ENCODE data around the gene TMUB2. TPM values are rescaled to one million over a fixed set of nuclear protein-coding genes. Genes with fewer than 3 reads are reported as not detected.

The TMUB2 gene
- total RNA-seq, 2 donors from 2014 or later, result 20.4 to 42.8 TPM

DNA sequence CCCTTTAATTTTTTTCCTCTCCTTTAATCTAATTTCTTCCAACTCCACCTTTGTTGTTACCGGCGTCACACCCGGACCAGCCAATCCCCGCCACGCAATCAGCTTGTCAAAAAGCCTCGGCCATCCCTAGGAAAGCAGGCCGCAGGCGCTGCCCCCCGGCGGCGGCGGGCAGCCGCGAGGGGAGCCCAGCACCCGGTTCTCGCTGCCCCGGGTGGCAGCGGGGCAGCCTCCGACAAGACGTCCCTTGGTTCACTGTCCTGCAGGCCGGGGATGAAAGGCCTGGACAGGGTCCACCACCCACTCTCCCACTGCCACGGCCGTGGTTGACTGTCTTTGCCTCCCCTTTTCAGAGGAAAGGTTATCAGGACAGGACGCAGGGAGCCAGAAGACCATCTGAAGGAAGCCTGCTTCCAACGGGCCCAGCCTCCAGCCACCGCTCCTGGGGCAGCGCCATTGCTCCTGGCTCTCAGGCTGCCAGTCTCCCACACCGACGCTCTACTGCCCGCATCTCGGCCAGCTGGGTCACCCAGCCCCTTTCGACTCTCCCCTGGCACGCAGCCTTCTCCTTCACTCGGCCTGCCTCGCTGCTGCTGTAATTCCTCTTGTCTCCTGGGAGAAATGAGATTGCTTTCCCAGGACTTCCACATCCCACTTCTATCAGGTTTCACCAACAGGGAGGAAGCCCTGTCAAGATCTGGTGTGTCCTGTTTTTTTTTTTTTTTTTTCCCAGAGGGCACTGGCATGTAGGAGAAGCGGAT lies 35.5 kb downstream of the TMUB2 start:
- Histone ChIP-seq H3K36me3 (no peaks in the 10 kb centered on the region), H3K4me3 (peak overlapping the region; percentile 89), H3K27ac (peak overlapping the region; percentile 95 to 96), H3K9me3 (no peaks in the 10 kb centered on the region), H3K4me1 (ENCODE audit: control insufficient read depth in 1 of 2, low read depth in 2 of 2) (peaks cover 24 to 35% of the 10 kb centered on the region in 2 donors), H3K27me3 (replicated peaks; ENCODE audit: insufficient read depth) (no peaks in the 10 kb centered on the region)
- no peak for ATAC-seq (ENCODE audit: insufficient number of reproducible peaks, low FRiP score, low read depth)
- no peak for DNase-seq (ENCODE audit: low spot score)
- TF ChIP-seq, protein P1, sequence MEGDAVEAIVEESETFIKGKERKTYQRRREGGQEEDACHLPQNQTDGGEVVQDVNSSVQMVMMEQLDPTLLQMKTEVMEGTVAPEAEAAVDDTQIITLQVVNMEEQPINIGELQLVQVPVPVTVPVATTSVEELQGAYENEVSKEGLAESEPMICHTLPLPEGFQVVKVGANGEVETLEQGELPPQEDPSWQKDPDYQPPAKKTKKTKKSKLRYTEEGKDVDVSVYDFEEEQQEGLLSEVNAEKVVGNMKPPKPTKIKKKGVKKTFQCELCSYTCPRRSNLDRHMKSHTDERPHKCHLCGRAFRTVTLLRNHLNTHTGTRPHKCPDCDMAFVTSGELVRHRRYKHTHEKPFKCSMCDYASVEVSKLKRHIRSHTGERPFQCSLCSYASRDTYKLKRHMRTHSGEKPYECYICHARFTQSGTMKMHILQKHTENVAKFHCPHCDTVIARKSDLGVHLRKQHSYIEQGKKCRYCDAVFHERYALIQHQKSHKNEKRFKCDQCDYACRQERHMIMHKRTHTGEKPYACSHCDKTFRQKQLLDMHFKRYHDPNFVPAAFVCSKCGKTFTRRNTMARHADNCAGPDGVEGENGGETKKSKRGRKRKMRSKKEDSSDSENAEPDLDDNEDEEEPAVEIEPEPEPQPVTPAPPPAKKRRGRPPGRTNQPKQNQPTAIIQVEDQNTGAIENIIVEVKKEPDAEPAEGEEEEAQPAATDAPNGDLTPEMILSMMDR (IDR thresholded peaks at IDR 0.05), result peak; percentile 7

DNA sequence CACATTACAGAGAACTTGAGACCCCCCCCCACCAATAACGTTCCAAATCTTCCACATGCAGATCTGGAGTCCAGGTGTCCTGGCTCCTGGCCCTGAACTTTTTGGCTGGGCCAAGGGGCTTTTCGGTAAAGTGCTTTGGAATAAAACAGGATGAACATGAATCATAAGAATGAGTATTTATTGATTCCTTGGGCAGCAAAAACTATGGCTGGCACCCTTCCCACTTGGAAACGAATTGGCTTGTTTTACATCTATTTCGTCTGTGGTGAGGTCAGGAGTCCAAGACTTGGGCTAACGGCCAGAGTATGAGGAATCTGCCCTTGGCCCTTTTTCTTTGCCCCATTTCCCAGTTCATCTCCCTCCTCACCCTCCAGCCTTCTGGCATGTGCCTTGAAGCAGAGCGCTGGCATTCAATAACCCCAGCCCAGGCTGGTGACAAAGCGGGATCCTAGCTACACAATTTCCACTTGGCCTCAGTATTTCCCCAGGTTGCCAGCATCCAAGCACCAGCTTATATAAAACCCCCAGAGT lies 36.8 kb downstream of the TMUB2 start:
- no peak for DNase-seq (ENCODE audit: low spot score)

DNA sequence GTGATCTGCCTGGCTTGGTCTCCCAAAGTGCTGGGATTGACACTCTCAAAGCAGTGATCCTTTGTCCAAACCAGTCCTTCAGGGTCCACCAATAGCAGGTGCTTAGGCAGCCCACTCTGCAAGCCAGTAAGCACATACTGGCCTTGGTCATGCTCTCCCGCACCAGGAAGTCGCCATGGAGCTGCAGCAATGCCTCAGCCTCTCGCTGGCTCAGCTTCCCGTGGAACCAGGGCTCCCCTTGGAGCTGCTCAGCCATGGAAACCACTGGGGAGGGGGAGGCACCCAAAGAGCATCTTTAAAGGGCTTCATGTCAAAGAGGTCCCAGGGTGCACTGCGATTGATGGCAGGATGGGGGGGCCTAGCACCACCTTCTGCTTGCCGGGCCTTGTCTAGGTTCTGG lies 42.3 kb downstream of the TMUB2 start:
- DNase-seq (ENCODE audit: low spot score), result no peak
- no peaks in the 10 kb centered on the region for H3K27me3 ChIP-seq (replicated peaks; ENCODE audit: insufficient read depth)
- H3K27ac ChIP-seq, result no peak overlapping the region
- H3K9me3 ChIP-seq, result no peaks in the 10 kb centered on the region
- TF ChIP-seq, protein P1 (IDR thresholded peaks at IDR 0.05), result no peak
- no peak overlapping the region for H3K4me3 ChIP-seq
- ATAC-seq (ENCODE audit: insufficient number of reproducible peaks, low FRiP score, low read depth), result no peak
- no peaks in the 10 kb centered on the region for H3K36me3 ChIP-seq
- peaks cover under 1 to 9% of the 10 kb centered on the region in 2 donors for H3K4me1 ChIP-seq (ENCODE audit: control insufficient read depth in 1 of 2, low read depth in 2 of 2)

More for the DNA sequence above, 36.8 kb downstream of the TMUB2 start:
- Histone ChIP-seq H3K9me3 (no peaks in the 10 kb centered on the region), H3K27me3 (replicated peaks; ENCODE audit: insufficient read depth) (no peaks in the 10 kb centered on the region), H3K4me1 (ENCODE audit: control insufficient read depth in 1 of 2, low read depth in 2 of 2) (peaks cover 15 to 26% of the 10 kb centered on the region in 2 donors), H3K4me3 (no peak overlapping the region), H3K27ac (peak overlapping the region; percentile 49 to 96), H3K36me3 (no peaks in the 10 kb centered on the region)
- ATAC-seq (ENCODE audit: insufficient number of reproducible peaks, low FRiP score, low read depth), result no peak
- TF ChIP-seq, protein P1 (IDR thresholded peaks at IDR 0.05), result no peak

DNA sequence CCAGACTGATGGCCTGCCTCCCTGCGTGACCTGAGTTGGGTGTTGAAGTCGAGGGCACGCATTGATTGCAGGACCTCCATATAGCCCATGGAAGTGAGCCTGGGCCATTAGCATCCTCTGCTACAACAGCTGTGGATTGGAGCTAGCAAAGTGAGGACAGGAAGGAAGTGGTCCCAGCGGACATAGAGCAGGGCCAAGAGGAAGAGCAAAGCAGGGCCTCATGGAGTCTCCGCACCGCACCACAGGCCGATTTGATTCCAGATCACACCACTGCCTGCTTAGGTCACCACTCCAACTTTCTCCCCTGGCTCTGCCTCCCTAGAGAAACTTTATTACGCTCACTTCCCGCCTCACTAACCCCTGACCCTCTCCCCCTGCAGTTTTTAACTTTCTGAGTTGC lies 43.4 kb downstream of the TMUB2 start:
- ATAC-seq (ENCODE audit: insufficient number of reproducible peaks, low FRiP score, low read depth) (no peak), DNase-seq (ENCODE audit: low spot score) (no peak)
- Histone ChIP-seq H3K27me3 (replicated peaks; ENCODE audit: insufficient read depth) (no peaks in the 10 kb centered on the region), H3K27ac (no peak overlapping the region), H3K9me3 (no peaks in the 10 kb centered on the region), H3K4me1 (ENCODE audit: control insufficient read depth in 1 of 2, low read depth in 2 of 2) (no peaks in the 10 kb centered on the region), H3K4me3 (no peak overlapping the region), H3K36me3 (no peaks in the 10 kb centered on the region)
- TF ChIP-seq, protein P1 (IDR thresholded peaks at IDR 0.05), result no peak

DNA sequence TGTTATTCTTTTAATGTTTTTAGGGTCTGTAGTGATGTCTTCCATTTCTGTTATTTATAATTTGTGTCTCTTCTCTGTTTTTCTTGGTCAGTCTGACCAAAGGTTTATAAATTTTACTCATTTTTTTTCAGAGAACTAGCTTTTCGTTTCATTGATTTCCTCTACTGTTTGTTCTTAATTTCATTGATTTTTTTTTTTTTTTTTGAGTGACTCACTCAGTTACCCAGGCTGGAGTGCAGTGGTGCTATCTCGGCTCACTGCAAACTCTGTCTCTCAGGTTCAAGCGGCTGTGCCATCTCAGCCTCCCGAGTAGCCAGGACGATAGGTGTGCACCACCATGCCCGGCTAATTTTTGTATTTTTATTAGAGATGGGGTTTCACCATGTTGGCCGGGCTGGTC lies 45.3 kb downstream of the TMUB2 start:
- ATAC-seq (ENCODE audit: insufficient number of reproducible peaks, low FRiP score, low read depth) (no peak), DNase-seq (ENCODE audit: low spot score) (no peak)
- Histone ChIP-seq H3K9me3 (no peaks in the 10 kb centered on the region), H3K4me1 (ENCODE audit: control insufficient read depth in 1 of 2, low read depth in 2 of 2) (no peaks in the 10 kb centered on the region), H3K4me3 (no peak overlapping the region), H3K27ac (no peak overlapping the region), H3K36me3 (no peaks in the 10 kb centered on the region), H3K27me3 (replicated peaks; ENCODE audit: insufficient read depth) (no peaks in the 10 kb centered on the region)
- TF ChIP-seq, protein P1 (IDR thresholded peaks at IDR 0.05), result no peak
